Limb (tissue), 2 donors: Measurements from ENCODE around the gene CNTN2.
A peak's percentile ranks its signal among the peaks of the same experiment; 100 is the strongest.

Experiments
- DNase-seq, 2 donors: peaks; one replicate each; pipeline ENCODE4 v3.0.0-alpha.2; 2016; ENCODE audit errors: extremely low spot score in 2 of 2

Gene CNTN2

DNA sequence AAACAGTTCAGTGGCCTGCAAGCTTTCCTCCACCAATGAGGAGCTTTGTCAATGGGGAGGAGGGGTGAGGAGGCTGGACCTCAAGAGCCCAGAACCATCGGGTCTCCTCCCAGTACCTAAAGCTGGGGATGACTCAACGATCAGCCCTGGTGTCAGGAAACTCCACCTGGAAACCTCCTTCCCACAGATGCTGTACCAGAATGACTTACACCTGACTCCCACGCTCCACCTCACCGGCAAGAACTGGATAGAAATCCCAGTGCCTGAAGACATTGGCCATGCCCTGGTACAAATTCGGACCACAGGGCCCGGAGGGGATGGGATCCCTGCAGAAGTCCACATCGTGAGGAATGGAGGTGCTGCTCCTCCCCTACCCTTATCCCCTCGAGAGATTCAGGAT lies 29.9 kb downstream of the CNTN2 start:
- no peak for DNase-seq

DNA sequence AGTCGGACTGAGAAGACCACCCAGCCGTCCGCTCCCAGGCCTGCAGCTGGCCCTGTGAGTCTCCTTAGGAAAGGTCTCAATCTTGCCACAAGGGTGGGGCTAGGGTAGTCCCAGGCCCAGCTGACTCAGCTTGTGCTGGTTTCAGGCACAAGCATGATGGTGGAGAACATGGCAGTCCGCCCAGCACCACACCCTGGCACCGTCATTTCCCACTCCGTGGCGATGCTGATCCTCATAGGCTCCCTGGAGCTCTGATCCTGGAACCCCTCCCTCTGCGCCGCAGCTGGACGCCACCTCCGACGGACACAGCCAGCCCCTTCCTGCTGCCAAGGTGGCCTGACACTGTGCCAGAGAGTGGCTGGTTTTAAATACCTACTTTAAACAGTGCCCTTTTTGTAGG lies 30.5 kb downstream of the CNTN2 start:
- DNase-seq: no peak

DNA sequence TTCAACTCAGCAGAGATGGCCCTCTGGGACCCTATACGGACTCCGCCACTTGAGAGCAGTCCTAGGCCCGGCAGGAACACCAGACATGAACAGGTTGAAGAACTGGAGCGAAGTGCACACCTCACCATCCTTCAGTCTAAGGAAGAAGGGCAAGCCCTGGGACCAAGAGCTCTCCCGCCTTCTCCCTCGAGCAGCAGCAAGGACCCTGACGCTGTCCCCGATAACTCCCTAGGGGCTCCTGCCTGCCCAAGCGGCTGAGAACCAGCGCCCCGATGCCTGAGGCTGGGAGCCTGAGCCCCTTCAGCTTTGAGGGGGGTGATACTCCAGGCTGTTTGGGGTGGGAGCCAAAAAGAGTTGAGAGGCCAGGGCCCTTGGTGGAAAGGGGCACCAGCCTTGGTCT lies 31.1 kb downstream of the CNTN2 start:
- no peak for DNase-seq

DNA sequence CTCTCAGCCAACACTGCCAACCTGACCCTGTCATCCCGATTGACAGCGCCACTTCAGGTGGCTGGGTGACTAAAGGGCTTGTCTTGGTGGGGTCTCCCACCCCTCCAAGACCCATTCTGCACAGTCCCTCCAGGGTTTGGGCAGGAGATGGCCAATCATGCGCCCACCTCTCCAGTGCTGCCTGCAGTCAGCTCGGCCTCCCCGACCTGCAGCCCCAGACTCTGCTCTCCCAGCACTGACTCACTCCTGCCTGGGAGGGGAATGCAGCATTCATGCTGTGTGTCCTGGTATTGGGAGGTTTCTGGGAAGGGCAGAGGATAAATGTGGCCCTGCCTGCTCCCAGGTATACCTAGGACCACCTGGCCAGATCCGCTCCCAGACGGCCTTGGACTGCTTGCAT lies 31.5 kb downstream of the CNTN2 start:
- no peak for DNase-seq

DNA sequence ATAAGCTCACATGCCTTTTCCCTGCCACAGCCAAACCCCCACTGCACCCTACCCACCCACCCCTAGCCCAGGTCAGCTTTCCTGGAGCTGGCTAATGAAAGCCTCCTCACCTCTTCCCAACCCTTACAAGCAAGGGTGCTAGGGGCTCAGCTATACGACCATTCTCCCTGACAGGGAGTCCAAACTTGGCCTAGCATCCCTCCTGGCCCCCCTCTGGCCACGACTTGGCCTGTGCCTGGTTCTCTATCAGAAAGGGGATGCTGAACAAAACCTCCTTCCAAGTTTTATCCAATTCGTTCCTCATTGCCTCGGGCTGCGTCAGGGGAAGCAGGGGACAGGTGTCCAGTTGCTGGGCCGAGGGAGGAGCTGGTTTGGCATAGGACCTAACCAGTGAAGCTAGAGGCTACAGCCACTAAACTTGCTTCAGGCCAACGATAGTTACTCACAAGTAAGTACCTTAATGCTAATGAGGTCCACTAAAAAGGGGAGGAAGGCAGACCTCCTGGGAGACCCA lies 32.7 kb downstream of the CNTN2 start:
- DNase-seq: no peak

DNA sequence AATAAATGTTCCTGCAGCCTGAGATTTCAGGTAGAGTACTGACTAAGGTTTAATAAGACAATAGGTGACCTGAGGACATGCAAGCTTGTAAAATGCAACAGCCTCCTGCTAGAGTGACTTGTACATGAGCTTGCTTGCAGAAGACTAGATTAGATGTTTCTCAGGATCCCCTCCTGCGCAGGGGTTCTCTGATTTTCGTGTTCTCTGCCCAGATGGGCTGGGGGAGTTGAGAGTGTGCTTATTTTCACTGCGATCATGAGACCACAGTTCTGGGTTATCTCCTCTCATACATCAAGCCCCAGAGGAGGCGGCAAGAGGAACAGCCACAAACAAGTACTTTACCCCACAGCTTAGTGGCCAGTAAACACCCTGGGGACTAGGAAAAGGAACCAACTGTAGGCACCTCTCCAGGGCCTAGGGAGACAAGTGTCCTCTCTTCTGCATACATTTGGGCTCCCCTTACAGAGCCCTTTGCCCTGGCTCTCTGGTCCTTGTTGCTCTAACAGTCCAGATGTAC lies 33.3 kb downstream of the CNTN2 start:
- no peak for DNase-seq

DNA sequence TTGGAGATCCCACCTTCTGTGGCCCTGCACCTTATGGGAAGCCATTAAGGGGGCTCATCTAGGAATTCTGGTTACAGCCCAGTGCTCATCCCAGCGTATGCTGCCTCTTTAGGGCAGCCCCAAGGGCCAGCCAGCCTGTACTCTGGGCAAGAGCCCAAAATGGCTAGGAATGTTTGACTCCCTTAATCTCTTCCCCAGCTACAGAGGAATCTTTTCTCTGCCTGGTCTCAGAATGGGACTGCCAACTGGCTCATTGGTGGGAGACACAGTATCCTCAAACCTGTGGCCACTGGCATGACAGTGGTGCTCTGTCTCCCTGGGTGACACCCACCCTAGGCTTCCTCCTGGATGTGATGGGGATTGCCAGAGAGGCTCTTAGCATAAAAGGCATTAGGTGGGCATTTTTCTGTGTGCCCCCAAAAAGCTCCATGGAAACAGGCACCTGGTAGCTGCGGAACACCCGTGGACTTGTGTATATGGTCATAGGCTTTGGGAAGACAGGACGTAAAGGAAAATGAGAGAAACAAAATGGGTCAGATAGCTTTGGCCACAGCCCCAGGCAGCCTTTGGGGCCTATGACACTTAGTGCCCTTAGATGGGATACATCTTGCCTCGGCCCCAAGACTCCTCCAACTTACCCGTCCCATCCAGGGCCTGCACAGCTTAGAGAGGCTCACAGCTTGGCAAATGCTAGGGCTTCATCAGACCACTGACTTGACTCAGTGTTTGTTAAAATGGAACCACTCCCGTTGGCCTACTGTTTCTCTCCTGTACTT lies 34.3 kb downstream of the CNTN2 start:
- no peak for DNase-seq

DNA sequence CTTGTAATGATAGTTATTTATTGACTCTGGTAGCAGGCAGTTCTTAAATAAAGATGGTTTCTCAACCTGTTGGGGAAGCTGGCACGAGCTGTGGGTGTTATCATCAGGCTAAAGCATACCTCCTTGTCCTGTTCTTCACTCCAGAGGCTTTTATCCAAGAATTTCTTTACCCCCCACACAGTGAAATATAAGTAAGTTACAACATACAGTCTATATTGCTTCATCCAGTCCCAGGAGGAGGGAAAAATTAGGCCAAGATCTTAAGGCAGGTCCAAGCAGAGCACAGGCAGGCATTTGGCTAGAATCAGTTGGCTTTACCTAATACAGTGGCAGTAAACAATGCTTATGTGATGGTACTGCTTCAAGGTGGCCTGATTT lies 34.9 kb downstream of the CNTN2 start:
- no peak for DNase-seq

DNA sequence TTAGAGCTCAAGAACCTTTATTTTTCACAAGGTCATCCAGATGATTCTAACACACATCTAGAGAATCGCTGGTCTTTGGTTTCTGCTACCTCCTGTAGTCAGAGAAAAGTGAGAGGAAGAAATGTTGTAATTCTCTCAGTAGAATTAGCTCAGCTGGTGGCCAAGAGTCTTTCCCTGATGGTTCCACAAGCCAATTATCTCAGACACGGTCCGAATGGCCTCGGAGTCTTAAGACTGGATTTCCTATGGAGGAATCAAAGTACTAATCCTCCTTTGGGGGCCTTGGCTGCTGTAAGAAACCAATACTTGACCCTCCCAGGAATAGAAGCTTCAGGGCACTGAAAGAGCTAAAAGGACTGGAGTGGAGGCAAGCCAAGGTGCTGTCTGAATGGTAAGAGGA lies 39.4 kb downstream of the CNTN2 start:
- DNase-seq: no peak

DNA sequence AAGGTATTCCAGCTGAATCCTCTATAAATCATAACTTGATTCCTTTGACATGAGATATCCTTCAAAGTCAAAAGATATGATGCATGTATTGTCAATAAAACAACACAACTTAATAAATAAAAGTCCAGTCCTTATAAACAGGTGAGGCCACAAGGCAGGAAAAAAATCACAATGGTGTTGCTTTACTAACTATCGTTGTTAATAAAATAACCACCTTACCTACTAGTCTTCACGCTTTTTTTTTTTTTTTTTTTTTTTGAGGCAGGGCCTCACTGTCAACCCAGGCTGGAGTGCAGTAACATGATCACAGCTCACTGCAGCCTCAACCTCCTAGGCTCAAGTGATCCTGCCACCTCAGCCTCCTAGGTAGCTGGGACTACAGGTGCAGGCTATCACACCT lies 41.3 kb downstream of the CNTN2 start, which contains the start of gene TMEM81:
Gene TMEM81, minus strand, starts transcription at position 101 of the 400 bp plus-strand sequence. CDS start 140 bp downstream, outside the sequence.
- DNase-seq: no peak

DNA sequence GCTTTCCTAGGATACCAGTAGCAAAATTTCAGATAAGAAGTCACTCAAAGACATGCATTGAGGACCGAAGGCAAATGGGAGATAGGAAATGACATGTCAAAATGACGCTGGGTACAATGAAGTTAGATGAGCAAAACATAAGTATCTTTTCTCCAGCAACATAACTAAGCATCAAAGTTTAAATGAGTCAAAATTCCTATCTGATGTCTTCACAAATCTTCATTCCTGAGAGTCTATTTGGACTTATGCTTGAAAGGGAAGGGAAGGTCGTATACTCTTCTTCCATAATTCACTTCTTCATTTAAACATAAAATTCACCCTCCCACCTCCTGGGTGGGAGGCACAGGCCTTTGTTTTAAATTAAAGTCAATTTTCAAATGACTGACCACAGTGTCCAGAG lies 45.3 kb downstream of the CNTN2 start:
- DNase-seq: no peak

DNA sequence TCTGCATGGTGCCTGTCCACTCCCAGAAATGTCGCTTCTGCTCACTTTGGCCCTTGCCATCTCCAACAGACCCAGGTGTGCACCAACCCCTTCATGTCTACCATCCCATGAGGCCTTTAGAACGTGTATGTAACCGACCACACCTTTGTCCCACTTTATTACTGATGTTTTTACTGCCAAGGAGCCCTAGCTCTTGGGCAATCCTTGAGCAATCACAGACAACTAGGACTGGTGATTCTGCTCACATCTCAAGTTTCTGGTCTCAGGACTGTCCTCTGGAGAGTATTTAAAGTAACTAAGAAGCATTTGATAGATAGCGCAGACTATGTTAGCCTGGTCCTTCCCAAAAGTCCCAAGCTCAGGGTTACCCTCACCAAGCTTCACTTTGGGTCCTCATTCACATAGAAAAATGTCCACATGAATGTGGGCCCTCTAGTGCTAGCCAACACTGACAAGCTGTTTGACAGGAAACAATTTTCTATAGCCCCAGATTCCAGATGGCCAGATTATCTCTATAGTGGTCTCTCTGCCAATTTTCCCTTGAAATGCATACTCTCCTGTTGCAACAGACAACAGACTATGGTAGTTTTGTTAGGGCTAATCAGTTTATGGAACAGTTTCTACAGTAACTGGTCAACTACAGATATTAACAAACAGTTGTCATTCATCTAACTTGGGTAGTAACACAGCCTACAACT lies 48.2 kb downstream of the CNTN2 start:
- DNase-seq: no peak

DNA sequence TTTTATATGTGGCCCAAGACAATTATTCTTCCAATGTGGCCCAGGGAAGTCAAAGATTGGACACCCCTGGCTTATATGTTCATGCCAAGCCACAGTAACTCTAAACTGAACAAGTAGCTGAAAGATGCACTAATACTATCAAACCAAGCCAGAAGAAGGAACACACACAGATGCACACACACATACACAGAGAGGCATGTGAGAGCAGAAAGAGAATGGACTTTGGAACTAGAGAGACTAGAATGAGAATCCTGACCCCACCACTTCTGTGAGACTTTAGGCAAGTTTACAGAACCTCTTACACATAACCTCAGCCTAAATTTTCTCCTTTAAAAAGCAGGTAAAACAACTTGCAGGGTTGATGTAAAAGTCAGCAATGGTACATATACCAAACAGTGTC lies 52.4 kb downstream of the CNTN2 start:
- no peak for DNase-seq

DNA sequence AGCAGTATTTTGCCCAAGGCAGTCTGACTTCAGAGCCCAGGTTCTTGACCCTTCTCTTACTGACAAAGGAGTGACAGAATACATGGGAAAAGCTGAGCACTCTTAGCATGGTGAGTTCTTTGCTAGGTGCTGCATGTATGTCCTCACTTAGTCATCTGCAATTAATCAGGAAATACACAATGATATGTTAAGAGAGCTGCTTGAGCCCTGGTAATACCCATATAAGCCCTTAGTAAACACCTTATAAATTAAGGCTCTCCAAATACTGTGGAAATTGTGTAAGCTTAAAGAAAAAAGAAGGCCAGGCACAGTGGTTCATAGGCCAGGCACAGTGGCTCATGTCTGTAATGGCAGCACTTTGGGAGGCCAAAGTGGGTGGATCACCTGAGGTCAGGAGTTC lies 55.2 kb downstream of the CNTN2 start:
- DNase-seq: no peak

DNA sequence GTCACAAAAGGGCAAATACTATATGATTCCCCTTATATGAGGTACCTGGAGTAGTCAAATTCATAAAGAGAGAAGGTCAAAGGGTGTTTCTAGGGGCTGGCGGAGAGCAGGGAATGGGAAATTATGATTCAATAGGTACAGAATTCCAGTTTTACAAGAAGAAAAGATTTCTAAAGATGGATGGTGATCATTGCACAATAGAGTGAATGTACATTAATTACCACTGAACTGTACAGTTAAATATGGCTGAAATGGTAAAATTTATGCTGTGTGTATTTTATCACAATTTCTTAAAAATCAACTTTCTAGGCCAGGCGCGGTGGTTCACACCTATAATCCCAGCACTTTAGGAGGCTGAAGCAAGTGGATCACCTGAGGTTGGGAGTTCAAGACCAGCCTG lies 59.4 kb downstream of the CNTN2 start:
- no peak for DNase-seq

DNA sequence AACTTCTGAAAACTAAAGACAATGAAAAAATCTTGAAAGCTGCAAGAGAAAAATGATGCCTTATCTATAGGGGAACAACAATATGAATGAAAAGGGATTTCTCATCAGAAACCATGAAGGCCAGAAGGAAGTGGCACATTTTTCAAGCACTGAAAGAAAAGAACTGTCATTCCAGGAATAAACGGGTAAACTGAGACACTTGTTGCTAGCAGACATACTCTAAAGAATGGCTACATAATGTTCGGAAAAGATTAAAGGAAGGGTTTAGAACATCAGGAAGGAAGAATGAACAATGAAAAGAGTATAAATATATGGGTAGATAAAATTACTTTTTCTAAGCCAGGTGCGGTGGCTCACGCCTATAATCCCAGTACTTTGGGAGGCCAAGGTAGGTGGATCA lies 64.3 kb downstream of the CNTN2 start:
- DNase-seq: no peak

DNA sequence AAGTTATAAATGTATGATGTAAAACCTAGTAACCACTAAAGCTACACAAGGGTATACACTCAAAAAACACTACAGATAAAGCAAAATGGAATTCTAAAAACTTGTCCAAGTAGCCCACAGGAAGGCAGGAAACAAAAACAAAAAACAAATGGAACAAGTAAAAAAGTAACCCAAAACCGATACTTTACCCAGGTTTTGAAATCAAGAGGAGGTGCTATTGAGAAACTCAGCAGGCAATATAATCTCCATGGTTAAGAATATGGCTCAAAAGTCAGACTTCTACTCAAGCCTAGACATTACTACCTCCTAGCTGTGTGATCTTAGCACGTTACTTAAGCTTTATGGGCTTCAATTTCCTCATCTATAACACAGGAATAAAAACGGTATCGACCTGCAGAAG lies 65.5 kb downstream of the CNTN2 start:
- no peak for DNase-seq

DNA sequence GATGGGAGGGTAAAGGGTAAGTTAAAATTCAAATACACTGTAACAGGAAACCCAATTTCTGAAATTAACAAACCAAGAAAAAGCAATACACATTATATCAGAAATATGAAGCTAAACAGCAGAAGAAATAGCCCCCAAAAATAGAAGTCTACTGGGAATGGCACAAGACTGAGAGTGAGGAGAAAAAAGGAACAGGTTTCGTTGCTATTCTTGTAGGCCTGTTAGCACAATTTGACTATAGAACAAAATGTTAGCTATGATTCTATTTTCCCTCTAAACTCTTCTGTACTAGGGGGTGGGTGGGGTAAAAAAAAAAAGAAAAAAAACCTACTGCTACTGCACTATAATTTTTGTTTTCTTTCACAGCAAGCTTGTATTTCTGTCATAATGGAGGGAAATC lies 66.3 kb downstream of the CNTN2 start:
- no peak for DNase-seq

DNA sequence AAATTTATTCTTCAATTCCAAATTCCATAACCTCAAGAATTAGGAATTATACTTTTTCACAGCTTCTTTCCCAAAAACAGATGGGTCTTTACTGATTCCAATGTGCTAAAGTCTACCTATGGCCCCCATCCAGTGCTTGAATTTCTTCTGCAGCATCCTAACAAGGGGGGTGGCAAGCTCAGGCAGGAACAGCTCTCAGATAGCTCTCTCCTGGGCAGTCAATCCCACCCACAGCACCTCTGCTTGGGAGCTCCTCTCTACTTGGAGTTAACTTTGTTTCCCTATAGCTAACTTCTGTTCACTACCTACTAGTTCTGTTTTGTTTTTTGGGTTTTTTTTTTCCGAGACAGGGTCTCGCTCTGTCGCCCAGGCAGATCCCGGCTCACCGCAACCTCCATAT lies 66.7 kb downstream of the CNTN2 start:
- DNase-seq: no peak

DNA sequence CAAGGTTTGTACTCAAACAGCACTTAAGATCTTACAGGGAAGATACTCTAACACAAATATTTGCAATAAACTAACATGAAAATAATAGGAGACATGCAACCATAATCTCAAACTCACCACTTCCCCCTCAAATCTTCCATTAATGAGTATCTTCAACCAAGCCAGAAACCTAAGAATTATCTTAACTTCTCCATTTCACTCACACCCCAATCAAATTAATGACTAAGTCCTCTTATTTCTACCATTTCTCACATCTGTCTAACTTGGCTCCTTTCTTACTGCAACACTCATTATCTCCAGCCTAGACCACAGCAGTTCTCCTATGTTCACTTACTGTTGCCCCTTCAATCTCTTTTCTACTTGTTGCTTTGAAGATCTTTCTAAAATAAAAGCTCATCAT lies 68.3 kb downstream of the CNTN2 start:
- DNase-seq: no peak

DNA sequence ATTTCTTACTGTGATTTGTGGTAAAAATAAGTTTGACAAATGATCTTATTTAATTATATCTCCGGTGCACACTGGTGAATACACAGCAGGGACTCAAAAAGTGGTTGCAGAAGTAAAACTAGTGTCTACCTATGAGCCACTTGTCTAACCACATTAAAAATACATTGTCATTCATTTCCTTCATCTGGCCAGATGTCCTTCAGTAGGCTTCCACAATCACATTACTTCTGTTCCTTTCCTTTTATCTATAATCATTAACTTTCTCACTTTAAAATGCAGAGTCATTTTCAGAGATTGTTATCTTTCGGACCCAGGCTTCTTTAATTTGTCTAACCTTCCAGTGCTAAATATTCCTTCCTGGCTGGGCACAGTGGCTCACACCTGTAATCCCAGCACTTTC lies 75.7 kb downstream of the CNTN2 start:
- no peak for DNase-seq

DNA sequence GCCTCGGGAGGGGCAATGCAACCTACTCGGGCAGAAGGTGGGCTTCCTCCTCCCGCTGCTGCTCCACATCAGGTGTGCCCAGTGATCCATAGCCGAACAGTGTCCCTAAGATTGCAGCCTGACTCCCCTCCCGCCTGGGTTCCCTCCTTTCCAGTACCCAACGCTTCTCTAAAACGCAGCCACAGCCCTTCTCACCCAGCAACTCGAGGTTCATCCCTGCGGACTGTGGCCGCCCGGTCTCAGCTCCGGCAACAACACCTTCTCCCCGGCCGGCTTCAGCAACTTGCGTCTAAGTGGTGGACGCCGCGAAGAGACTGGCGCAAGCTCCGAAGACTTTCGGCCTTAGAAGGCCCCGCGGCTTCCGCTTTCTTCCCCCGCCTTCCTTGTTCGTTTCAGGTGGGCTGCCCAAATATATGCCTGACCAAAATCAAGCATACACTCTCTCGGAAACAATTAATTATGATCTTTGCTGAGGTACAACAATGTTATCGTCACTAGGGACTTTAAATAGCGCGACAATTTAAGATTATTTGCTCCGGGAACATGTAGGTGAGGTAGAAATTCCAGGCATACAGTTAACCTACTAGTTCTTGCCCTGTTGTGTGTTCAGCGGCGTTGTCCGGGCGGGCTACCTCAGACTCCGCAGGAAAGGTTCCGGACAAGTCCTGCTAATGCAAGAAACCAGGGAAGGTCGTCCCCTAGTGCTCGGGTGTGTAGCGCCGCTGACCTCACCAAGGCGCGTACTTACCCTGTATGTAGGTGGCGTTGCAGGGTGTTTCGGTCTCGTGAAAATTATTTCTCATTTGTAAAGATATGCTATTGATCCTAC lies 78.9 kb downstream of the CNTN2 start, which contains the start of gene RBBP5:
Gene RBBP5, minus strand, starts transcription at position 319 of the 829 bp plus-strand sequence. Its CDS starts 105 bp downstream, at position 214.
- peak; percentile 94 to 96 for DNase-seq
